Tibial nerve (tissue), 4 donors: ENCODE measurements around the gene NTNG1. TPM values are rescaled to one million over a fixed set of nuclear protein-coding genes. Genes with fewer than 3 reads are reported as not detected.

Experiments used
- DNase-seq, 2 donors: peaks; one replicate each; pipeline ENCODE4 v3.0.0-alpha.2; 2019; ENCODE audit warnings: low spot score in 2 of 2
- H3K27ac ChIP-seq, 4 donors: fragments of 200-600 bp; sonication (generic) in 3 of 4; one replicate each; pipeline ENCODE4 v1.5.1; 2017 to 2019; ENCODE audit warnings: mild to moderate bottlenecking in 1 of 4
- H3K27me3 ChIP-seq, 2 donors: fragments of 200-600 bp; sonication (generic) in 1 of 2; one replicate each; pipeline versions ENCODE4 v1.5.1 to v1.6.0; 2017 to 2019
- H3K36me3 ChIP-seq, 3 donors: fragments of 200-600 bp; sonication (generic); one replicate each; pipeline ENCODE4 v1.5.1; 2018 to 2019
- H3K4me1 ChIP-seq, 4 donors: fragments of 200-600 bp; sonication (generic) in 3 of 4; one replicate each; pipeline ENCODE4 v1.5.1; 2017 to 2019
- H3K4me3 ChIP-seq, 4 donors: fragments of 200-600 bp; sonication (generic) in 3 of 4; one replicate each; pipeline ENCODE4 v1.5.1; 2017 to 2019; ENCODE audit warnings: mild to moderate bottlenecking in 1 of 4, moderate library complexity in 1 of 4
- H3K9me3 ChIP-seq, 4 donors: fragments of 200-600 bp; sonication (generic) in 3 of 4; one replicate each; pipeline ENCODE4 v1.5.1; 2017 to 2019
- EP300 ChIP-seq, 2 donors: sonication (generic); formaldehyde crosslinking; IDR thresholded peaks; one replicate each; pipeline ENCODE4 v1.6.1; 2017; ENCODE audit warnings: antibody characterized with exemption in 2 of 2, mild to moderate bottlenecking in 1 of 2
- POLR2A ChIP-seq, 2 donors: fragments of 450-650 bp; IDR thresholded peaks; one replicate each; pipeline ENCODE4 v1.6.1; 2017; ENCODE audit warnings: antibody characterized with exemption in 2 of 2, mild to moderate bottlenecking in 2 of 2, moderate library complexity in 2 of 2
- WGBS, 2 donors: methylation state at CpG; one replicate each; pipeline ENCODE4 v1.1.5; 2018; 5-methylcytosine and 5-hydroxymethylcytosine counted together
- total RNA-seq, 4 donors: library from RNA; depleted of rRNA; stranded (reverse); fragments of >200 nt; gene quantifications; one replicate each; pipeline ENCODE4 v1.1.0, GENCODE V29; 2016
- TF ChIP-seq, protein P1 (sequence below), 5 experiments: fragments of 200-600 bp in 3 of 5; fragments of 450-650 bp in 2 of 5; sonication (generic) in 3 of 5; IDR thresholded peaks; one replicate each; pipeline ENCODE4 v1.5.1; 2016 to 2019; ENCODE audit warnings: antibody characterized with exemption in 5 of 5, mild to moderate bottlenecking in 3 of 5, moderate library complexity in 2 of 5

NTNG1 gene
- total RNA-seq, 4 donors from 2014 or later: 1.4 to 6.6 (median 3.9) TPM

DNA sequence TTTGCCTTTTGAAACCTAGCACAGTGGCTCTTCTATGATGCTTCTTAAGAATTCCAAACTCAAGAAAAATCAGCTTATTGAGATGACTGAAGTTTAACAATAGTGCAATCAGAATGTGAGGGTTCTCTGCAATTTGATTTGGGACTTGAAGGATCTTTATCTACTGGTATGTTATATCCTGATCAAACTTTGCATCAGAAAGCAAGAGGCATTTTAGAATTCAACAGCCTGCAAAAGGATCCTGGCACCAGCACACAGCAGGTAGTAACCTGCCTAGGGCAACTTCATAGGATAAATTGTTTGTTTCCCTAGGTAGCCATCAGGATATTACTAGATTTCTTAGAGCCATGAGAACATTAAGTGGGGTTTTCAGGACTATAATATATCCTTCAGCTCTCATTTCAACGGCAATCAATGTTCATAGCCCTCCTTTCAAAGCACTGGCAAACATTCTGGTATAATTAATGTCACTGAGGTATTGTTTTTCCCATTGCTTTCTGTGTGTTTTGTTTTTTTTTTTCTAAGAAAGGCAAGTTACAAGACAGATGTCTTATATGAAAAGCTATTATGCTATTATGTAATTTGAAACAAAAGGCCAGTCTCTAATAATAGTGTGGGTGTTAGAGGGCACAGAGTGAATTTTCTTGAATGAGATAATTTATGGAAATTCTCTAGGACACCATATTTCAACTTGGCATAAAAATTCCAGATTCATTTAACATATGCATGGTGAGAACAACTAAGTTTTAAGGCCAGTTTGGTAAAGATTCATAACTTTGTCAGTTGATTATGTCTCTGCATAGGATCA, 34.5 kb downstream of the NTNG1 start:
- DNase-seq: no peak
- 3 to 35% methylated on average over 1 of the region's 1 CpG for WGBS, 2 donors
- no peaks in the 10 kb centered on the region for H3K36me3 ChIP-seq
- no peaks in the 10 kb centered on the region for H3K4me1 ChIP-seq
- H3K27me3 ChIP-seq: no peaks in the 10 kb centered on the region
- TF ChIP-seq, protein P1, sequence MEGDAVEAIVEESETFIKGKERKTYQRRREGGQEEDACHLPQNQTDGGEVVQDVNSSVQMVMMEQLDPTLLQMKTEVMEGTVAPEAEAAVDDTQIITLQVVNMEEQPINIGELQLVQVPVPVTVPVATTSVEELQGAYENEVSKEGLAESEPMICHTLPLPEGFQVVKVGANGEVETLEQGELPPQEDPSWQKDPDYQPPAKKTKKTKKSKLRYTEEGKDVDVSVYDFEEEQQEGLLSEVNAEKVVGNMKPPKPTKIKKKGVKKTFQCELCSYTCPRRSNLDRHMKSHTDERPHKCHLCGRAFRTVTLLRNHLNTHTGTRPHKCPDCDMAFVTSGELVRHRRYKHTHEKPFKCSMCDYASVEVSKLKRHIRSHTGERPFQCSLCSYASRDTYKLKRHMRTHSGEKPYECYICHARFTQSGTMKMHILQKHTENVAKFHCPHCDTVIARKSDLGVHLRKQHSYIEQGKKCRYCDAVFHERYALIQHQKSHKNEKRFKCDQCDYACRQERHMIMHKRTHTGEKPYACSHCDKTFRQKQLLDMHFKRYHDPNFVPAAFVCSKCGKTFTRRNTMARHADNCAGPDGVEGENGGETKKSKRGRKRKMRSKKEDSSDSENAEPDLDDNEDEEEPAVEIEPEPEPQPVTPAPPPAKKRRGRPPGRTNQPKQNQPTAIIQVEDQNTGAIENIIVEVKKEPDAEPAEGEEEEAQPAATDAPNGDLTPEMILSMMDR (IDR thresholded peaks at IDR 0.05): no peak
- TF ChIP-seq EP300 (IDR thresholded peaks at IDR 0.05): no peak
- no peak overlapping the region for H3K27ac ChIP-seq
- no peaks in the 10 kb centered on the region for H3K9me3 ChIP-seq
- H3K4me3 ChIP-seq: no peak overlapping the region

DNA sequence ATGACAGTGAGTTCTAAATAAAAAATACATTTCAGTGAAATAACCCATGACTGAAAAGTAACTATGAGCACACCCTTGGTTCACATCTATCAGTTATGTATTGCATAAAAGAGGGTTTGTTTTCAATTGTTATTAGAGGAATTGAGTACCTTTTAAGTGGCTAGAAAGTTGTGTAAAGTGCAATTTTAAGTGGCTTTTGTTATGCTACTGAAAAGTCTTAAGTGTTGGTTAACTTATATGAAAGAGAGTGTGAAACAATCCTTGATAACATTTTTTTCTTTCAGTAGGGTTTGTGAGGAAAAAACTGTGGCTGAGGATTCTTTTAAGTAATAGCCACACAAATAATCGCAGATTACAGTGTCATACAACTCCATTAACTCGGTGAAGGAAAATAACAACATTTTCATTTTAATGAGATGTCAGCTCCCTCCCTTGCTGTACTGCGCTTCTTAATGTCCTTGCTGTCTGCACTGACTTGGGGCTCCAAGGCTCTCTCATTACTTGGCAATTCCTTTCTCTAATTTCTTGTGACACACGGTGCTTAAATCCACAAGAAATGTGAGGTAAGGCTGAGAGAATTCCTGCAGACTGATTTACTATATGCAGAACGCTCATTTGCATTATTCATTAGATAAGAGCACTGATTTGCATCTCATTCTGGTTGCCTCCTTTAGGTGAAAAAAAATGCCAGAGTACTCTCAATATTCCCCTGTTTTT, 40.6 kb downstream of the NTNG1 start:
- no peak for TF ChIP-seq POLR2A (IDR thresholded peaks at IDR 0.05)
- TF ChIP-seq, protein P1 (IDR thresholded peaks at IDR 0.05): no peak
- TF ChIP-seq EP300 (IDR thresholded peaks at IDR 0.05): no peak
- Histone ChIP-seq H3K27me3 (no peaks in the 10 kb centered on the region), H3K4me3 (no peak overlapping the region), H3K4me1 (no peaks in the 10 kb centered on the region), H3K36me3 (no peaks in the 10 kb centered on the region), H3K27ac (no peak overlapping the region), H3K9me3 (no peaks in the 10 kb centered on the region)
- 26 to 32% methylated on average over 5 of the region's 5 CpGs for WGBS, 2 donors
- DNase-seq: no peak

DNA sequence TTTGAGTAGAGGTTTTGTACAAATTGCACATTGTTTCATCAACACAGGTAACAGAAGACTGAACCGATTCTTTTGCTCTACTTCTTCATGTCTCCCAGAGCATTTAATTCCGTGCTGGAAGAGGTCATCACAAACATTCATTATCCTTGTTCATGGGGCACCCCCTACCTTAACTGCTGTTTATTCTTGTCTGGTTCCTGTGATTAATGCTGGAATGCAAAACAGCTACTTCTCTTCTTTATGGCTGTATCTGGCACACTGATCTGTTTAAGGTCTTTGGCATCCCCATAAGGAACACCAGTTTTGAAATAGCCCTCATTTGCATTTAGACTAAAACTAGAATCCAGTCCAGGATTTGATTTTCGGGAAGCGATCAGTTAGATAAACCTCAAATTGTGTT, 42.2 kb downstream of the NTNG1 start:
- Histone ChIP-seq H3K36me3 (no peaks in the 10 kb centered on the region), H3K27me3 (no peaks in the 10 kb centered on the region), H3K9me3 (no peaks in the 10 kb centered on the region), H3K27ac (no peak overlapping the region), H3K4me3 (no peak overlapping the region), H3K4me1 (no peaks in the 10 kb centered on the region)
- WGBS, 2 donors: 56 to 62% methylated on average over 4 of the region's 4 CpGs
- TF ChIP-seq EP300 (IDR thresholded peaks at IDR 0.05) (no peak), POLR2A (IDR thresholded peaks at IDR 0.05) (no peak)
- TF ChIP-seq, protein P1 (IDR thresholded peaks at IDR 0.05): no peak
- no peak for DNase-seq

DNA sequence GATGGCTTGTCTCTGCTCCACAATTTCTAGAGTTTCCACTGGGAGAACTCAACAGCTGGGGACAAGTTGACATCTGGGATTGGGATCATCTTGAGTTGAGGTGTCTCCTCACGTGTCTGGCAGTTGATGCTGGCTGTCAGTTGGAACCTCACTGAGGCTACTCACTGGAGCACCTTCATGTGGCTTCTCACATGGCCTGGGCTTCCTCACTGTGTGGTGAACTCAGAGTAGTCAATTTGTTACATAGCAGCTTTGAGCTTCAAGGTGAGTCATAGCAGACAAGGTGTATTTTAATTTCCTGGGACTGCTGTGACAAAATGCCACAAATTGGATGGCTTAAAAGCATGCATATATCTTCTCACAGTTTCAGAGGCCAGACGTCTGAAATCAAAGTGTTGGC, 44.0 kb downstream of the NTNG1 start:
- Histone ChIP-seq H3K4me3 (no peak overlapping the region), H3K27me3 (no peaks in the 10 kb centered on the region), H3K9me3 (no peaks in the 10 kb centered on the region), H3K36me3 (no peaks in the 10 kb centered on the region), H3K27ac (no peak overlapping the region), H3K4me1 (no peaks in the 10 kb centered on the region)
- no peak for DNase-seq
- WGBS, 2 donors: 59 to 64% methylated on average over 2 of the region's 2 CpGs
- TF ChIP-seq, protein P1 (IDR thresholded peaks at IDR 0.05): no peak
- TF ChIP-seq EP300 (IDR thresholded peaks at IDR 0.05) (no peak), POLR2A (IDR thresholded peaks at IDR 0.05) (no peak)

DNA sequence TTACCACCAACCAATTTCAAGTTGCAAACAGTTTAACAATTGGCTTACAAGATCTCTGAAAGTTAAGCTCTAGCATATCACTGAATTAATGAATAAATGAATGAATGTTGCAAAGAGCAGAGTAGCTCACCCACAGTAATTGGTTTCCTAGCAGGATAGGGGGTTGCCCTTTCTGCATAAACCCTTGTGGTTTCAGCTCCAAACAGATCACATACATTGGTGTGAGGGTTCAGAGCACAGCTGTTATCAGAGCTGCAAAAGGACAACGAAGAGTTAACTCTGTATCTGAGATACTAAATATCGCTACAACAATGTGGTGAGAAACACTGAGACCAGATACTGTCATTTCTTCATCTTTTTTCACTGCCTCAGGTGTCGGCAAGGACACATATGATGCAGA, 46.6 kb downstream of the NTNG1 start:
- no peak for DNase-seq
- H3K27me3 ChIP-seq: no peaks in the 10 kb centered on the region
- WGBS, 2 donors: 63 to 64% methylated on average over 3 of the region's 3 CpGs
- H3K9me3 ChIP-seq: no peaks in the 10 kb centered on the region
- no peak overlapping the region for H3K27ac ChIP-seq
- H3K4me1 ChIP-seq: no peaks in the 10 kb centered on the region
- no peaks in the 10 kb centered on the region for H3K36me3 ChIP-seq
- H3K4me3 ChIP-seq: no peak overlapping the region
- TF ChIP-seq POLR2A (IDR thresholded peaks at IDR 0.05) (no peak), EP300 (IDR thresholded peaks at IDR 0.05) (no peak)
- TF ChIP-seq, protein P1 (IDR thresholded peaks at IDR 0.05): no peak
